HG03354 (cell line): ENCODE data around the gene RFC5.
"Not testable (repeated sequence)": the region's sequence is repeated elsewhere in the genome, so short reads cannot be mapped to it uniquely, and the experiment has no call there.

Experiments
- ATAC-seq: cut with Tn5 transposase; IDR thresholded peaks from one replicate; pipeline ENCODE4 v1.9.1; 2021; ENCODE audit warnings: mild to moderate bottlenecking; ENCODE audit not compliant: unreplicated experiment, poor library complexity, severe bottlenecking

Gene RFC5

GRCh38 chr12:118064608-118065007 lies 48.1 kb downstream of the RFC5 start:
- ATAC-seq: peak; percentile 64

- no peak for ATAC-seq
Observed at GRCh38 chr12:118065380-118065779, 48.9 kb downstream of the RFC5 start.

GRCh38 chr12:118068445-118068844 lies 51.9 kb downstream of the RFC5 start:
- no peak for ATAC-seq

- no peak for ATAC-seq
Observed at GRCh38 chr12:118070650-118071049, 54.1 kb downstream of the RFC5 start.

GRCh38 chr12:118073768-118074167 lies 57.3 kb downstream of the RFC5 start:
- no peak for ATAC-seq

GRCh38 chr12:118081521-118081920 lies 65.0 kb downstream of the RFC5 start:
- not testable (repeated sequence) for ATAC-seq
